GM21447 (cell line): Measurements from ENCODE around the gene ADGRB2.

Experiments used
- ATAC-seq: cut with Tn5 transposase; IDR thresholded peaks from one replicate; pipeline ENCODE4 v1.9.1; 2021; ENCODE audit not compliant: unreplicated experiment

The ADGRB2 gene

GRCh38 chr1:31703431-31704270 lies 60.5 kb downstream of the ADGRB2 start, which contains the start of gene COL16A1:
COL16A1 (minus strand) TSS chr1:31704017; CDS start chr1:31702193, 1,824 bp downstream.
- no peak for ATAC-seq

GRCh38 chr1:31702836-31703404 lies 61.2 kb downstream of the ADGRB2 start:
- no peak for ATAC-seq

- ATAC-seq, result no peak
These were observed 62.9 kb downstream of the ADGRB2 start for GRCh38 chr1:31701091-31701736.

GRCh38 chr1:31700468-31701090 lies 63.6 kb downstream of the ADGRB2 start:
- ATAC-seq, result no peak

- no peak for ATAC-seq
These were observed 64.7 kb downstream of the ADGRB2 start for GRCh38 chr1:31699341-31699891.

- no peak for ATAC-seq
These were observed 66.7 kb downstream of the ADGRB2 start for GRCh38 chr1:31697369-31697984.

GRCh38 chr1:31696242-31696641 lies 67.9 kb downstream of the ADGRB2 start:
- no peak for ATAC-seq

- no peak for ATAC-seq
These were observed 68.8 kb downstream of the ADGRB2 start for GRCh38 chr1:31695327-31695726.

- ATAC-seq, result no peak
These were observed 69.2 kb downstream of the ADGRB2 start for GRCh38 chr1:31694964-31695313.

GRCh38 chr1:31694069-31694963 lies 69.8 kb downstream of the ADGRB2 start:
- no peak for ATAC-seq

GRCh38 chr1:31693231-31693630 lies 70.9 kb downstream of the ADGRB2 start:
- no peak for ATAC-seq

- no peak for ATAC-seq
These were observed 72.2 kb downstream of the ADGRB2 start for GRCh38 chr1:31691951-31692350.

GRCh38 chr1:31691446-31691845 lies 72.7 kb downstream of the ADGRB2 start:
- no peak for ATAC-seq

GRCh38 chr1:31690921-31691320 lies 73.2 kb downstream of the ADGRB2 start:
- ATAC-seq, result no peak

- ATAC-seq, result no peak
These were observed 74.3 kb downstream of the ADGRB2 start for GRCh38 chr1:31689854-31690253.

- ATAC-seq, result no peak
These were observed 74.8 kb downstream of the ADGRB2 start for GRCh38 chr1:31689379-31689778.

GRCh38 chr1:31688233-31688918 lies 75.8 kb downstream of the ADGRB2 start:
- no peak for ATAC-seq

GRCh38 chr1:31687601-31688000 lies 76.5 kb downstream of the ADGRB2 start:
- no peak for ATAC-seq

GRCh38 chr1:31685795-31686194 lies 78.3 kb downstream of the ADGRB2 start:
- no peak for ATAC-seq
